OCI-LY7 (cell line): Measurements from ENCODE around the gene CASK. TPM values are rescaled to one million over a fixed set of nuclear protein-coding genes. Genes with fewer than 3 reads are reported as not detected.

Source experiments
- BruUV-seq: library from RNA; stranded (reverse); fragments of 400-500 nt; replicated peaks from 2 replicates; lab custom pipeline; 2021; lab: Mats Ljungman, UMichigan
- CTCF ChIA-PET: fragments of 300-600 bp; sonication (Branson Sonifier 250); formaldehyde crosslinking; loops from one replicate; lab custom pipeline; 2022; ENCODE audit warnings: antibody characterized with exemption; ENCODE audit not compliant: unreplicated experiment; lab: Charles Lee
- POLR2A ChIA-PET: fragments of 300-600 bp; sonication (Branson Sonifier 250); formaldehyde crosslinking; loops from one replicate; lab custom pipeline; 2022; ENCODE audit warnings: antibody characterized with exemption; lab: Charles Lee
- DNase-seq: peaks from one replicate; pipeline ENCODE4 v3.0.0-alpha.2; 2015; ENCODE audit warnings: low spot score
- H2AFZ ChIP-seq: fragments of 200-600 bp; sonication (generic), shearing (Covaris generic); 2 replicates; pipeline ENCODE4 v1.6.1; 2014; ENCODE audit warnings: mild to moderate bottlenecking, antibody characterized with exemption, low read length, moderate library complexity
- H3K27ac ChIP-seq: fragments of 200-600 bp; sonication (generic); 2 replicates; pipeline ENCODE4 v1.5.1; 2014; ENCODE audit warnings: mixed run types, low read depth, mild to moderate bottlenecking, moderate library complexity, low read length, inconsistent platforms; ENCODE audit not compliant: poor library complexity, severe bottlenecking
- H3K36me3 ChIP-seq: fragments of 200-600 bp; sonication (generic); 2 replicates; pipeline ENCODE4 v1.6.1; 2014; ENCODE audit warnings: mild to moderate bottlenecking, antibody characterized with exemption, low read length, moderate library complexity, mixed read lengths; ENCODE audit not compliant: insufficient read depth
- H3K4me1 ChIP-seq: fragments of 200-600 bp; sonication (generic); 2 replicates; pipeline ENCODE4 v1.5.1; 2014; ENCODE audit warnings: mild to moderate bottlenecking, low read length; ENCODE audit not compliant: insufficient read depth, poor library complexity, severe bottlenecking
- H3K4me2 ChIP-seq: fragments of 200-600 bp; sonication (generic); 2 replicates; pipeline ENCODE4 v1.6.1; 2014; ENCODE audit warnings: mild to moderate bottlenecking, low read length
- H3K4me3 ChIP-seq: fragments of 200-600 bp; sonication (generic); 2 replicates; pipeline ENCODE4 v1.5.1; 2014; ENCODE audit warnings: mild to moderate bottlenecking, low read depth, low read length; ENCODE audit not compliant: poor library complexity, severe bottlenecking
- H3K79me2 ChIP-seq: fragments of 200-600 bp; sonication (generic); 2 replicates; pipeline ENCODE4 v1.6.1; 2016; ENCODE audit warnings: low read depth, mild to moderate bottlenecking, low read length, moderate library complexity, mixed read lengths; ENCODE audit not compliant: insufficient read depth
- H3K9me2 ChIP-seq: fragments of 200-600 bp; sonication (generic); 2 replicates; pipeline ENCODE4 v1.6.1; 2016; ENCODE audit warnings: mild to moderate bottlenecking, low read length, mixed read lengths; ENCODE audit not compliant: insufficient read depth
- H3K9me3 ChIP-seq: fragments of 200-600 bp; sonication (generic); 2 replicates; pipeline ENCODE4 v1.6.1; 2014; ENCODE audit warnings: mild to moderate bottlenecking, mixed run types, low read length, mixed read lengths
- H4K20me1 ChIP-seq: fragments of 200-600 bp; sonication (generic); 2 replicates; pipeline ENCODE4 v1.6.1; 2014; ENCODE audit warnings: mild to moderate bottlenecking, antibody characterized with exemption, low read length, moderate library complexity, mixed read lengths; ENCODE audit not compliant: insufficient read depth
- CTCF ChIP-seq: fragments of 200-600 bp; sonication (generic); conservative IDR thresholded peaks from 2 replicates; pipeline ENCODE4 v1.5.1; 2014; ENCODE audit warnings: mild to moderate bottlenecking, antibody characterized with exemption, low read length, moderate library complexity, mixed read lengths
- EZH2phosphoT487 ChIP-seq: fragments of 200-600 bp; sonication (generic); IDR thresholded peaks from 2 replicates; pipeline ENCODE4 v1.6.1; 2018; ENCODE audit warnings: low read depth, borderline replicate concordance, mild to moderate bottlenecking, mixed run types, antibody characterized with exemption, low read length, moderate library complexity, mixed read lengths
- intact Hi-C: fragments of 100-400 bp; cut with micrococcal nuclease; formaldehyde crosslinking; loops from one replicate; pipeline ENCODE4 v1.10.0; 2022; ENCODE audit not compliant: unreplicated experiment
- total RNA-seq, 2 experiments: library from RNA; depleted of rRNA in 1 of 2; stranded (reverse); fragments of >200 nt in 1 of 2; shearing (Covaris generic) in 1 of 2; gene quantifications; 2 replicates each; pipeline ENCODE4 v1.2.3, GENCODE V29; 2014 to 2022

Gene CASK
- total RNA-seq, 2 experiments from 2014 or later, result 18.6 to 29.4 TPM

- no peak overlapping the region for H2AFZ ChIP-seq
- H3K27ac ChIP-seq, result no peak overlapping the region
- POLR2A ChIA-PET, result interaction anchor here (1.1 kb wide), 1 partner anchor 12 kb away, joined by 3 read pairs; no protein-coding TSS in a partner anchor
- H3K4me2 ChIP-seq, result no peak overlapping the region
- H3K4me3 ChIP-seq, result no peak overlapping the region
- H4K20me1 ChIP-seq, result no peaks in the 10 kb centered on the region
- TF ChIP-seq CTCF (no peak), EZH2phosphoT487 (no peak)
- H3K79me2 ChIP-seq, result no peaks in the 10 kb centered on the region
- no peak for DNase-seq
- peaks cover under 1% of the 10 kb centered on the region for H3K4me1 ChIP-seq
- H3K36me3 ChIP-seq, result no peaks in the 10 kb centered on the region
- no TSS peak for BruUV-seq
- no peaks in the 10 kb centered on the region for H3K9me3 ChIP-seq
- intact Hi-C loops, result no loop called here
- CTCF ChIA-PET, result no interaction called here
- no peaks in the 10 kb centered on the region for H3K9me2 ChIP-seq
These were observed 231.1 kb downstream of the CASK start for GRCh38 chrX:41692162-41692749.

- H4K20me1 ChIP-seq, result no peaks in the 10 kb centered on the region
- no peak overlapping the region for H2AFZ ChIP-seq
- peaks cover 19% of the 10 kb centered on the region for H3K4me1 ChIP-seq
- H3K4me3 ChIP-seq, result no peak overlapping the region
- H3K36me3 ChIP-seq, result no peaks in the 10 kb centered on the region
- no peaks in the 10 kb centered on the region for H3K79me2 ChIP-seq
- no peaks in the 10 kb centered on the region for H3K9me2 ChIP-seq
- BruUV-seq, result no TSS peak
- H3K4me2 ChIP-seq, result no peak overlapping the region
- no peaks in the 10 kb centered on the region for H3K9me3 ChIP-seq
- intact Hi-C loops, result no loop called here
- ChIA-PET CTCF (no interaction called here), POLR2A (no interaction called here)
- no peak overlapping the region for H3K27ac ChIP-seq
- TF ChIP-seq CTCF, result no peak
- TF ChIP-seq EZH2phosphoT487, result no peak
- no peak for DNase-seq
These were observed 233.6 kb downstream of the CASK start for GRCh38 chrX:41689711-41690110.

- Histone ChIP-seq H2AFZ (no peak within 1 kb of the TSS), H3K27ac (no peak within 1 kb of the TSS), H3K79me2 (no peaks in the 10 kb centered on the region), H3K4me3 (no peak within 1 kb of the TSS), H3K4me1 (peaks cover 21% of the 10 kb centered on the region), H3K4me2 (no peak within 1 kb of the TSS), H4K20me1 (no peaks in the 10 kb centered on the region), H3K36me3 (no peaks in the 10 kb centered on the region), H3K9me3 (no peaks in the 10 kb centered on the region), H3K9me2 (no peaks in the 10 kb centered on the region)
- CTCF ChIA-PET, result no interaction called here
- BruUV-seq, result no TSS peak
- intact Hi-C loops, result no loop called here
- TF ChIP-seq CTCF (no peak), EZH2phosphoT487 (no peak)
- POLR2A ChIA-PET, result interaction anchor here (0.6 to 0.7 kb wide), 2 partner anchors 55 to 120 kb away, joined by 3 to 4 read pairs; no protein-coding TSS in a partner anchor
- DNase-seq, result no peak
These were observed 234.5 kb downstream of the CASK start, which contains the start of gene GPR34 for GRCh38 chrX:41688835-41689234. GPR34 (plus strand) TSS chrX:41688973; CDS start chrX:41695634, 6,661 bp downstream.
